Transverse colon (tissue), 4 donors: ENCODE data around the gene SPSB3. TPM values are rescaled to one million over a fixed set of nuclear protein-coding genes. Genes with fewer than 3 reads are reported as not detected.

Experiments used
- DNase-seq: peaks from one replicate; pipeline ENCODE4 v3.0.0-alpha.2; 2019
- H3K27ac ChIP-seq, 4 donors: fragments of 200-600 bp; sonication (generic); 2 replicates each; pipeline ENCODE4 v1.5.1; 2016 to 2018; ENCODE audit warnings: inconsistent platforms in 4 of 4
- H3K27me3 ChIP-seq: fragments of 200-600 bp; sonication (generic); 2 replicates; pipeline ENCODE4 v1.5.1; 2017; ENCODE audit warnings: inconsistent platforms
- H3K36me3 ChIP-seq, 4 donors: fragments of 200-600 bp; sonication (generic); 2 replicates each; pipeline ENCODE4 v1.5.1; 2017 to 2019; ENCODE audit warnings: inconsistent platforms in 4 of 4
- H3K4me1 ChIP-seq, 4 donors: fragments of 200-600 bp; sonication (generic); 2 replicates each; pipeline ENCODE4 v1.5.1; 2017 to 2020; ENCODE audit warnings: inconsistent platforms in 4 of 4
- H3K4me3 ChIP-seq, 4 donors: fragments of 200-600 bp; sonication (generic); 1 replicate in 1 of 4; 2 replicates in 3 of 4; pipeline versions ENCODE4 v1.5.1 to v1.6.1; 2017 to 2019; ENCODE audit warnings: inconsistent platforms in 4 of 4
- H3K9me3 ChIP-seq, 2 donors: fragments of 200-600 bp; sonication (generic); 2 replicates each; pipeline ENCODE4 v1.5.1; 2017 to 2019; ENCODE audit warnings: inconsistent platforms in 2 of 2
- CTCF ChIP-seq, 5 experiments: fragments of 200-600 bp in 3 of 5; fragments of 450-650 bp in 2 of 5; sonication (generic) in 3 of 5; IDR thresholded peaks; 1 replicate in 2 of 5; 2 replicates in 3 of 5; pipeline ENCODE4 v1.5.1; 2016 to 2017; ENCODE audit warnings: antibody characterized with exemption in 5 of 5, inconsistent platforms in 3 of 5, mild to moderate bottlenecking in 2 of 5, moderate library complexity in 1 of 5
- EP300 ChIP-seq: sonication (generic); formaldehyde crosslinking; IDR thresholded peaks from one replicate; pipeline ENCODE4 v1.6.1; 2017; ENCODE audit warnings: antibody characterized with exemption, low read depth
- POLR2A ChIP-seq: fragments of 450-650 bp; IDR thresholded peaks from one replicate; pipeline ENCODE4 v1.6.1; 2016; ENCODE audit warnings: antibody characterized with exemption, mild to moderate bottlenecking, moderate library complexity
- POLR2AphosphoS5 ChIP-seq, 3 donors: sonication (generic); formaldehyde crosslinking; IDR thresholded peaks; one replicate each; pipeline ENCODE4 v1.6.1; 2016; ENCODE audit warnings: antibody characterized with exemption in 3 of 3
- WGBS, 2 donors: methylation state at CpG; one replicate each; pipeline ENCODE4 v1.1.5; 2018; ENCODE audit warnings: low coverage in 1 of 2; 5-methylcytosine and 5-hydroxymethylcytosine counted together
- in situ Hi-C, 4 donors: fragments of 200-750 bp; cut with MboI; loops; one replicate each; pipeline versions ENCODE4 v1.15.0 to v1.15.1; 2017; ENCODE audit warnings: low sequenced_read_pairs in 3 of 4, low pct_ligation_motif_present in 1 of 4, low pct_unique_long_range_greater_than_20kb in 1 of 4
- intact Hi-C: fragments of 100-400 bp; cut with DNase I; formaldehyde crosslinking; loops from one replicate; pipeline ENCODE4 v1.15.1; 2023; ENCODE audit warnings: low total_unique reads
- total RNA-seq, 4 donors: library from RNA; depleted of rRNA; stranded (reverse); fragments of >200 nt; gene quantifications; one replicate each; pipeline ENCODE4 v1.1.0, GENCODE V29; 2016

The SPSB3 gene
- total RNA-seq, 4 donors from 2014 or later, result 101 to 289 (median 125) TPM

- peak within 1 kb of the TSS; percentile 70 to 94 (median 86) for H3K4me3 ChIP-seq
- peaks cover 16 to 42% (median 32%) of the 10 kb centered on the region in 4 donors for H3K4me1 ChIP-seq
- WGBS, 2 donors, result 0 to 1% methylated on average over 8 to 56 of the region's 79 CpGs
- peak within 1 kb of the TSS; percentile 95 to 97 (median 96) for H3K27ac ChIP-seq
- DNase-seq, result peak; percentile 85
- peaks cover 0 to 7% (median 0%) of the 10 kb centered on the region in 4 donors for H3K36me3 ChIP-seq
- H3K27me3 ChIP-seq, result no peaks in the 10 kb centered on the region
- in situ Hi-C loops (no loop called here), intact Hi-C loops (no loop called here)
- no peak for TF ChIP-seq CTCF (IDR thresholded peaks at IDR 0.05)
- no peak for TF ChIP-seq POLR2AphosphoS5 (IDR thresholded peaks at IDR 0.05)
- no peak for TF ChIP-seq EP300
- no peak for TF ChIP-seq POLR2A
- H3K9me3 ChIP-seq, result no peaks in the 10 kb centered on the region
Measured at GRCh38 chr16:1771188-1771863, 11.0 kb downstream of the SPSB3 start, which contains the start of gene NME3. NME3 (minus strand) TSS chr16:1771543; CDS start chr16:1771534, 9 bp downstream.

- no peaks in the 10 kb centered on the region for H3K9me3 ChIP-seq
- peak overlapping the region; percentile 95 to 97 (median 96) for H3K27ac ChIP-seq
- H3K4me1 ChIP-seq, result peaks cover 16 to 42% (median 32%) of the 10 kb centered on the region in 4 donors
- WGBS, 2 donors, result 8% methylated on average over 39 of the region's 81 CpGs; no CpG with 5 or more reads in 1 of the 2 donors
- in situ Hi-C loops (no loop called here), intact Hi-C loops (no loop called here)
- H3K4me3 ChIP-seq, result peak overlapping the region; percentile 70 to 94 (median 86)
- TF ChIP-seq POLR2A (peak; percentile 58), POLR2AphosphoS5 (IDR thresholded peaks at IDR 0.05) (peak; percentile 29 to 76 (median 65)), EP300 (no peak)
- DNase-seq, result peak; percentile 75
- peaks cover 0 to 7% (median 0%) of the 10 kb centered on the region in 4 donors for H3K36me3 ChIP-seq
- H3K27me3 ChIP-seq, result no peaks in the 10 kb centered on the region
Measured at GRCh38 chr16:1770328-1771187, 11.8 kb downstream of the SPSB3 start.

GRCh38 chr16:1769402-1770300 lies 12.7 kb downstream of the SPSB3 start:
- Histone ChIP-seq H3K4me3 (peak overlapping the region in 2 of 4 donors; percentile 91 to 94), H3K9me3 (no peaks in the 10 kb centered on the region), H3K36me3 (peaks cover 0 to 7% (median 0%) of the 10 kb centered on the region in 4 donors), H3K27me3 (no peaks in the 10 kb centered on the region), H3K4me1 (peaks cover 14 to 40% (median 30%) of the 10 kb centered on the region in 4 donors), H3K27ac (peak overlapping the region; percentile 95 to 97 (median 96))
- WGBS, 2 donors, result 50 to 71% methylated on average over 2 to 22 of the region's 27 CpGs
- TF ChIP-seq POLR2A (no peak), POLR2AphosphoS5 (IDR thresholded peaks at IDR 0.05) (no peak), EP300 (no peak), CTCF (IDR thresholded peaks at IDR 0.05) (no peak)
- no peak for DNase-seq
- intact Hi-C loops (no loop called here), in situ Hi-C loops (no loop called here)

- no peak for DNase-seq
- Histone ChIP-seq H3K9me3 (no peaks in the 10 kb centered on the region), H3K27me3 (no peaks in the 10 kb centered on the region), H3K4me1 (peaks cover 6 to 32% (median 22%) of the 10 kb centered on the region in 4 donors), H3K27ac (peak overlapping the region in 1 of 4 donors; percentile 95), H3K4me3 (no peak overlapping the region), H3K36me3 (peaks cover 0 to 7% (median 0%) of the 10 kb centered on the region in 4 donors)
- intact Hi-C loops, result no loop called here
- 82% methylated on average over 24 of the region's 26 CpGs; no CpG with 5 or more reads in 1 of the 2 donors for WGBS, 2 donors
- in situ Hi-C loops, result no loop called here
- TF ChIP-seq POLR2A (no peak), EP300 (no peak), POLR2AphosphoS5 (IDR thresholded peaks at IDR 0.05) (no peak), CTCF (IDR thresholded peaks at IDR 0.05) (no peak)
Measured at GRCh38 chr16:1768767-1769401, 13.5 kb downstream of the SPSB3 start.
